Fibroblast of peridontal ligament (primary cell): Measurements from ENCODE around the gene LYPD4.
A peak's percentile ranks its signal among the peaks of the same experiment; 100 is the strongest.

Experiments
- DNase-seq: peaks from one replicate; pipeline ENCODE4 v3.0.0-alpha.2; 2010; ENCODE audit errors: extremely low read depth

LYPD4 gene

DNA sequence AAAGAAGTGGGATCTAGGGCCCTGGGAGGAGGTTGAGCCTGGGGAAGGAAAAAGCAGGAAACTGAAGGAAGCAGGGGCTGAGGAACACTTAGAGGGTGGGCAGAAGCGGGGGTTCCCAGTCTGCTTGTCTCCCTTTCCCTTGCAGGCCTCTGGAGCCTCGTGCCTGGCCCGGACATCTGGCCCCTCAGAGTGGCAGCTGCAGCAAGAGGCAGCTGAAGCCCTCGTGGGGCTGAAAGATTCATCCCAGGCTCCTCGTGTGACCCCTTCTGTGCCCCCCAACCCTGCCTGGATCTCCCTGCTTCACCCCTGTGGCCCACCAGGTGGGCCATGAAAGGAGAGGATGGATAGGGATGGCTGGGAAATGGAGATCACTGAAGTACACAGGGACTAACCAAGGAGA lies 5.9 kb upstream of the LYPD4 start:
- no peak for DNase-seq

DNA sequence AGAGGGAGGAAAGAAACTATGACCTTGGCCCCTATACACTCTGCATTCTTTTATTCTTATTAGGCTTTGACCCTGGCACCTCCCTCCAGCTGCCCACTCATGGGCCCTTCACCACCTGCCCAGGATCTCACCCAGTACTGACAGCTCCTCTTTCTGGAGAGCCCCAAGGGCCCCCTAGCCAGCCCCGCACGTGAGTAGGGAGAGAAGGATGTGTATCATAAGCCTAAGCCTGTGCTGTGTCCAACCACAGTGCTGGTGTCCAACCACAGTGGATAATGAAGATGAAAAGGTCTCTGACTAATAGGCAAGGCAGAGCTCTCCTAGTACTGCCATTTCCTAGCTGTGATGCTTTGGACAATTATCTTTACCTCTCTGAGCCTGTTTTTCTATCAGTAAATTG lies 4.6 kb upstream of the LYPD4 start:
- no peak for DNase-seq

DNA sequence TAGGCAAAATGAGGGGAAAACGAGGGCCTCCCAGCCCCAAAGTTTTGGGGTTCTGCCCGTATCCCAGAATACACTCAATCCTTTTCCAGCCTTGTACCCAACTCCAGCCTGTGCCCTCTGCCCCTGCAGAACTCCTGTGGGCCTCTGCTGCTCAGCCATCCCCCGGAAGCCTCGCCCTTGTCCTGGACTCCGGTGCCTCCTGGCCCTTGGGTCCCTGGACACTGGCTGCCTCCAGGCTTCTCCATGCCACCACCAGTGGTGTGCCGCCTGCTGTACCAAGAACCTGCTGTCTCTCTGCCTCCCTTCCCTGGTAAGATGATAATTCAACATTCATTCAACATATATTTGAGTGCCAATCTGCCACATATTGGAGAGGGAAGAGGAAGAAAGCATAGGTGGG lies 4.2 kb upstream of the LYPD4 start:
- no peak for DNase-seq

DNA sequence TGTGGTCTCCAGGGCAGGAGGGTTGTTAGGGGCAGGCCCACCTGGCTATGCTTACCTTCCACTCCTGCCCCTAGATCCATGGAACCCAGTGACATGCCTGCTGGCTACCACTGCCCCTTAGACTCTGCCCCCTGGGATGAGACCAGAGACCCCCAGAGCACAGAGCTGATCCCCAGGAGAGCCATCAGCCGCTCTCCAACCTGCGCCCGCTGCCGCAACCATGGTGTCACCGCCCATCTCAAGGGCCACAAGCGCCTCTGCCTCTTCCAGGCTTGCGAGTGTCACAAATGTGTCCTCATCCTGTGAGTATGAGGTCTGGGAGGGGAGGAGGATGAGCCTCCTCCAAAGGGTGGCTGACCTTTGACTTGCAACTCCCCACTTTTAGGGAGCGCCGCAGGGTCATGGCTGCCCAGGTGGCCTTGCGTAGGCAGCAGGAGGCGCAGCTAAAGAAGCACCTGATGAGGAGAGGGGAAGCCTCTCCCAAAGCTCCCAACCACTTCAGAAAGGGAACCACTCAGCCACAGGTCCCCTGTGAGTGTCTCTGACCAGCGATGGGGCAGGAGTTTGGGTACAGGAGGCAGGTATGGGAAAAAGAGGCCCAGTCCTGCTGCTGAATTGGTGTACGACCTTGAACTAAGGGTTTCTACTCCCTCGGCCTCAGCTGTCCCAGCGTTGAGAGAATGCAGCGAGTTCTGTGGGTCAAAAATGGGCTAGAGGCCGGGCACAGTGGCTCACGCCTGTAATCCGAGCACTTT lies 3.0 kb upstream of the LYPD4 start:
- no peak for DNase-seq

DNA sequence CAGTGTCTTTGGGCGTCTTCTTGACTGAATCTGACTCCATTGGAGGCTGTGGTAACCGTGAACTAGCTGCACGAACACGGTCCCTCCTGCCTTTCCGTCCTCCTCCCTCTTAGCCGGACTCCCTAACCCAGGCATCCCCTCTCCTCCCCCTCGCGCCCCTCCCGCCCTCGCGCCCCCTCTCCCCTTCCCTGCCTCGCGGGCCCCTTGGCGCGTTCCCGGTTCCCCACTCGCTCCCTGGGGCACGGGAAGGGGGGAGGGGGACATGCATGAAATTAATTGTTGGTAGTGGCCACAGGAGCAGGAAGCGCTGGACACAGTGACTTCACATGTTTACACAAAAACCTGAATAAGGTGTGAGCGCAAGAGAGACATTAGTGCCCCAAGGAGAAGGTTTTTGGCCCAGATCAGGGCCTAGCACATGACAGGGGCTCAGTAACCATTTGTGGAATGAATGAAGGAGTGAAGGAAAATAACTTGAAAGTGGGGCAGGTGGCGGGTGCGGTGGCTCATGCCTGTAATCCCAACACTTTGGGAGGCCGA lies 638 bp upstream of the LYPD4 start:
- no peak for DNase-seq

DNA sequence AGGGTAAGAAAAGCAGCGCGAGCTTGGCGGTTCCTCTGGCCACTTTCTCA lies 343 bp upstream of the LYPD4 start, which contains the start of gene DMRTC2:
Gene DMRTC2, plus strand, starts transcription at position 42 of the 50 bp plus-strand sequence. CDS start 2,387 bp downstream, outside the sequence.
- no peak for DNase-seq

DNA sequence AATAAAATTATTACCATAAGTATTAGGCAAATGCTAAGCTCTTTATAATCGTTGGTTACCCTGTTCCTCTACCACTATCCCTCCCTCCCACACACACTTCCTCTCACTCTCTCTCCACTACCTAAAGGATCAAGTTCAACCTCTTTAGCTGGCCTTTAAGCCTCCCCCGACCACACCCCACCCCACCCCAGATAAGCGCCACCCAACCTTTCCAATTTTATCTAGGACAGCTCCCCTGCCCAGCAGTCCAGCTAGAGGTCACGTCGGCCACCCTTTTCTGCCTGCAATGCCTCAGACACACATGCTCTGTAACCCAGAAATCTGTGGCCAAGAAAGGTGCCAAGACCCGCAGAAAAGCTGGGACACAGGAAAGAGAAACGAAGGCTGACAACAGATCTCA lies 1.1 kb downstream of the LYPD4 start:
- no peak for DNase-seq

DNA sequence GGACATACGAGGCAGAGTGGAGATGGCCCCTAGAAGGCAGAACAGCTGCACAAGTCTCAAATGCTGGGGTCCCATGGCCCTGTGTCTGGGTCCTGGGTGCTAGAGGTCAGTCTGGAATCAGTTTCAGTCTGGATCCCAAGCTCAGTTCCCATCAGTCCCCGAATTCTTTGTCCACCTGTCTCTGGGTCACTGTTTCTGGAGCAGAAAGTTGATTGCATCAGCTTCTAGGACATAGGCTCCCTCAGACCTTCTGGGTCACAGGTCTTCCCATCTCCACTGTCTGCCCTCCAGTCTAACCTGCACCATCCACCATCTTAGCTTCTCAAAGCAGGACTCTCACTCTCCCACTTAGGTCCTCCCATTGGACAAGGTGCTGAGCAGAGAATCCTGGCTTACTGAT lies 5.3 kb downstream of the LYPD4 start:
- no peak for DNase-seq

DNA sequence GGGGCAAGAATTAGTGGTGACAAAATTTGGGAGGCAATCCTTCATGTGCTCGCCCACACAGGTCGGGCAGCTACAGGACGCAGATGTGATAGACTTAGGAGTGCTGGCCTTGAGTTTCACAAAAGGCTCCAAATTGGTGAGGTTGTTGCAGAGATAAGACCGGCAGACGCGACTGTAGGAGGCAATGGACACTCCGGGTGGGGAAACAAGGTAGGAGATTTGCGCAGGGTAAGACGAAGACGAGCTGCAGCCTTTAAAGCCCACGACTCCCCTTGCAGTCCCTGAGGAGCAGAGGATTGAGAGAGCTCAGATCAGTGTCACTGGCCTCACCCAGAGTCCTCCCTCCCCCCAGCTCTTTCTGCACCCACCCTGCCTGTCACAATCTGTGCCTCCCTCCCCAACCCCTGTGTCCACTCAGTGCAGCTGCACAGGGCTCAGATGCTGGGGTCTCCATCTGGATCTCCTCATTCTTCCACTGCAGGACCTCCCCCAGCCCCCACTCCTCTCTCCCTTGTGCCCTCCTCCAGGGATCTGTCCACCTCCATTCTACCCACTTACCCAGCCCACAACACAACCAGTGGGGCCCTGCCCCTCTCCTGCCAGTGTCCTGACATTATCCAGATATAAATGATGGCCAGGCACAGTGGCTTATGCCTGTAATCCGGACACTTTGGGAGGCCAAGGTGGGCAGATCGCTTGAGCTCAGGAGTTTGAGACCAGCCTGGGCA lies 6.3 kb downstream of the LYPD4 start:
- no peak for DNase-seq

DNA sequence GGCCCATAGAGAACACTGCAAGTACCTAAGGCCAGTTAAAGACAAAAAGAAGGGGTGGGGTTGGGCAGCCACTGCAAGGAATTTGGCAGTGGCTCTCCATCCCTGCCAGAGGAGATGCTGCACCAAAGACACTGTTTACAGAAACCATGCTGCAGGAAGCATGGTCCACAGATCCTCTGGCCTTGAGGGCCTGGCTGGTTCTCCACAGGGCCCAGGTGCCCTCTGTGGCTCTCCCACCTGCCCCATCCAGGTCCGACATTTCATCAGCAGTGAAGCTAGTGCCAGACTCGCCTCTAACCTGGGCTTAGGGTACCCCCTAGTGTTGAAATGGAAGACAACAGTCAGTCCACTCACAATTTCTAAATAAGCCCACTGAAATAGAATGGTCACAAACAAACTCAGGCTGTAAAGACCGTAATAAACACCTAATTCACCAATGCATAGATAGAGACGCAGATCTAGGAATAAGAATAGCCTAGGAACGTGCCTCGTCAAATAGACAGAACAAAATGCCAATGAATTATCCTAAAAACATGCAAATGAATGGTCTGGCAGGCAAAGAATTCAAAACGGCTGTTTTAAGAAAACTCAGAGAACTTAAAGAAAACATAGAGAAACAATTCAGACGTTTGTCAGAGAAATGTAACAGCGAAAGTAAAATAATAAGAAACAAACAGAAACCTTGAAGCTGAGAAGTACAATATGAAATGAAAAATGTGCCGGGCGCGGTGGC lies 23.3 kb downstream of the LYPD4 start:
- peak; percentile 19 for DNase-seq

DNA sequence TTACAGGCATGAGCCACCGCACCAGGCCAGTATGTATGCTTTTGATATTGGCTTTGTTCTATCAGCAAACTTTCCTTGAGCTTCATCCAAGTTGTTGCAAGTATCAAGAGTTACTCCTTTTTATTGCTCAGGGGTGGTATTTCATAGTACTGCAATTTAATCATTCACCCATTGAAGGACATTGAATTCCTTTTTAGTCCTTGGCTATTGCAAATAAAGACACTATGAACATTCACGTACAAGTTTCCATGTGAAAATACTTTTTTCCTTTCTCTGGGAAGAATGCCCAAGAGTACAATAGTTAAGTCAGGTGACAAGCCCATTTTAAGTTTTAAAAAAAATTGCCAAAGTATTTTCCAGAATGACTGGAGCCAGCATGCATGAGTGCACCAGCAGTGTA lies 27.7 kb downstream of the LYPD4 start:
- no peak for DNase-seq

DNA sequence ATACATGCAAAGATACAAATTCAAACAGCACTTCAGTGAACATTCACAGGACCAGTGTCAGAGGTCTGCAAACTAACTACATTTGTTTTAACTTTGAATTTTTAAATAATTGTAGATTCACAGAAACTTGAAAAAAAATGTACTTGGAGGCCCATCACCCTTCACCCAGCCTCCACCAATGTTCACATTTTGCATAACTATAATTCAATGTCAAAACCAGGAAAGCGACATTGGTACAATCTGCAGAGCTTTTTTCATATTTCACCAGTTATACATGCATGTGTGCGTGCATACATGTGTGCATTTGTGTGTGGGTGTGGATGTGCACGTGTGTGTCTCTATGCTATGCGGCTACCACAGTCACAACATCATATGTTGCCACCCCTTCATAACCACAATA lies 29.2 kb downstream of the LYPD4 start:
- DNase-seq = no peak

DNA sequence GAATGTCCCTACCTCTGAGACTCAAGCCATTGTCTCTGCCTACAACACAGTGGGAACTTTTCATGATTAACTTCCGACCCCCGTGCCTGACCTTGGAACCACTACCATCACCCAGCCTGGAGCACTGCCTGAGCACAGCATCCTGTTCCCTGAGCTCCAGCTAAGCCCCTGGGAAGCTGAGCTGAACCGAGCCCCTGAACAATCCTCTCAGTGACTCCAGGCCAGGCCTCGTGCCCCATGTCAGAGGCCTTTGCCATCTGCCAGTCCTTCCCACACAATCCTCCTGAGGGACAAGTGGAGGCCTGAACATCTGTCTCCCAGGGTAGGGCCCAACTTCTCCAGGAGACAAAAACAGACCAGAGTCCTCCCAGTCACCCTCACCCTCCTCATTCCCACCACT lies 30.6 kb downstream of the LYPD4 start:
- DNase-seq = no peak

DNA sequence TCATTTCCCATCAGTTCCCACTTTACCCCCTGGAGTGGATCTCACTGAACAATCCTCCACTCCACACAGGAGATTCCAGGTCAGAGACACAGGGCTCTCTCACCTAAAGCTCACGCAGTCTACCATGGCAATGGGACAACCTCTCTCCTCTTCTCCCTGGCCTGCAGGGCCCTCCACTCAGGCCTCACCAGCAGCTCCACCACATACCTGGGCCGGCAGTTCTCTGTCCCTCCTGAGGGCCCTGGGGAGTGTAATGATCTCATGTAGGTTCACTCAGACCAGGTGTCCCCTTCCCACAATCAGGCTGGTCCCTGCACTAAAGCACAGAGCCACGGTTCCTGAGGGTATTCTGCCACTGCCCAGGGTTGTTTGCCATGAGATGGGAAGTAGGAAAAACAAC lies 32.5 kb downstream of the LYPD4 start:
- no peak for DNase-seq

DNA sequence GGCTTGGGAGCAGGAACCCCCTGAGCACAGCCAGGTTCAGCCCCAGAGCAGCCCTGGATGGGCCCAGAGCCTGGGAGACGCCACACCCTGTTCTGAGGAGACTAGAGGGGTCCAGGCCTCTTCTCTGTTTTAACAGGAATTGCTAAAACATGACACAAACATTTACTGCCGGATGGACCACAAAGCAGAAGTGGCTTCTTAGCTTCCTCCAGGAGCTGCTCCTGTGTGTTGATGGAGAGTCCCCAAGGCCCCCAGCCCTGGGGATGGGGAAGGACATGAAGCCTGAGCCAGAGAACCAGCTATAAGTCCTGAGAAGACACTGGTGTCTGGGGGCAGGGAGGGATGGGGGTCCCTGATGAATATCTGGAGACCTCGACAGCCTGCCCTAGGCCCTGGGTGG lies 33.4 kb downstream of the LYPD4 start:
- DNase-seq = no peak

DNA sequence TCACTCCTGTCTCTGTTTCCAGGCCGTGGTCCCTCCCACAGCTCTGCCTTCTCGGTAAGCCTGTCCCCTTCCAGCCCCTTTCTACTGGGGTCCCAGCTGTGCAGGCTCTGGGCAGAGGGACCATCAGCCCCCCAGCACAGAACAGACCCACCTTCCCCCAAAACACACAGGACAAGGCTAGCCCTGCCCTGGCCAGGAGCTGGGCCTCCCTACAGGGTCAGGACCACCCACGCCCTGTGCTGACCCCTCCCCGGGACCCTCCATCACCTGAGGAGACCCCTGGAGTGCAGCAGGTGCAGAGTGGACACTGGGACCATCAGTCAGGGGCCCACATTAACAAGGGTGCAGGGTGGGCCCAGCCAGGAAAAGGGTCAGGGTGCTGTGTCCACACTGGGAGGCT lies 34.2 kb downstream of the LYPD4 start:
- no peak for DNase-seq

DNA sequence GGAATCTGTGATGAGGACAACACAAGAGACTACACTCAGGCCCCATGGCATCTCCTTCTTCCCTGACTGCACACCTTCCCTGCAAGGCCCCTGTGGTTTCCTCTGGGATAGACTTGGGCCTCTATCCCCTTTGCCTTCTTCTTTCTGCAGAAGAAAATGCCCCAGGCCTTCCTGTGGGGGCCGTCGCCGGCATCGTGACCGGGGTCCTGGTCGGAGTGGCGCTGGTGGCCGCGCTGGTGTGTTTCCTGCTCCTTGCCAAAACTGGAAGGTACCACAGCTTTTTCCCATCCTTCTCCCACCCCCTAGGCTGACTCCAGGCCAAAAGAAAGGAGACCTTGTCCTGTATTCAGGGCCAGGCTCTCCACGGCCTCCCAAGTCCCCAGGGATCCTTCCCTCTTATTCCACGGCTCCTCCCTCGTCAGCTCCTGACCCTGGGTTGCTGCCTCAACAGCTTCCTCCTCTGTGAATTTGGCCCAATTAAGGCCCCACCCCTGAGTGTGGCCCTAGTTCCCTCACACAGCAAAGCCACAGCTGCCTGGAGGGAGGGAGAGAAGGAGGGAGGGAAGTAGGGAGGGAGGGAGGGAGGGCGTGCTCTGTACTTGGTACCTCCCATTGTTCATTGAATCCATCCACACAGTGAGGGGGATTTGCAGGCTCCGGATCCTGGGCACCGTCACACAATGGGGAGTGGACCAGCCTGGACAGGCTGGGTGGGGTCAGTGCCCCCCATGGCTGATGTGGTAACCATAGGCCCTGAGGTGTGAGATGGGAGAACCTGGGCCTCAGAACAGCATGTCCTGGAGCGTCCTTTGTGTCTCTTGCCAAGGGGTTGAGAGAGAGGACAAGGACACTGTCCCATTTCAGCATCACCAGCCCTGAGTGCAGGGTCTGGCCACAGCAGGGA lies 35.6 kb downstream of the LYPD4 start:
- no peak for DNase-seq

DNA sequence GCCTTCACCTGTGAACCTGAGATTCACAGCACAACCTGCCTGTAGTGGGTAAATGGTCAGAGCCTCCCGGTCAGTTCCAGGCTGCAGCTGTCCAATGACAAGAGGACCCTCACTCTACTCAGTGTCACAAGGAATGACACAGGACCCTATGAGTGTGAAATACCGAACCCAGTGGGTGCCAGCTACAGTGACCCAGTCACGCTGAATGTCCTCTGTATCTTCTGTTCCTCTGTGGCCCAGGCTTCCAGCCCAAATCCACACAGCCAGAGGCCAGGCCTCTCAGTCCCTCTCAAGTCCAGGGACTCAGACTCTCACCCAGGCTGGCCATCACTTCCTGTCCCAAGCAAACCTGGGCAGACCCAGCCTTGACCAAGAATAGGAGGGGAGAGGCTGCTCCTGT lies 37.3 kb downstream of the LYPD4 start:
- no peak for DNase-seq

DNA sequence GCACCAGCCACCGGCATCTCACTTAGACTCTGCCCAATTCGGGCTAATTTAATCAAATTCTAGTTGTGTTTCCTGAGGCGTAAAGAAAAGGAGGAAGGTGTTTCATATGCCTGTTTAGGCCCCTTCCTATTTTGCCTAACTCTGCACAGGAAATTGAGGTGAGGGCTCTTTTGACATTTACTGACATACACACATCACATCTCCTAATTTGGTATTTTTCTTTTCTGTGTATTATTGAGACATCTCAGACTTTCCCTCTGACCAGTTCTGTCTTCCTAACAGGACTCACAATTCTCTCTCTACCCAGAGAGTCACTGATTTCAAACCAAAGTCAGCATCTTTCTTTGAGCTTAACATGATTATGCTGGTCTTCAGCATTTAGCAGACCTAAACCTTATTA lies 40.1 kb downstream of the LYPD4 start:
- no peak for DNase-seq

DNA sequence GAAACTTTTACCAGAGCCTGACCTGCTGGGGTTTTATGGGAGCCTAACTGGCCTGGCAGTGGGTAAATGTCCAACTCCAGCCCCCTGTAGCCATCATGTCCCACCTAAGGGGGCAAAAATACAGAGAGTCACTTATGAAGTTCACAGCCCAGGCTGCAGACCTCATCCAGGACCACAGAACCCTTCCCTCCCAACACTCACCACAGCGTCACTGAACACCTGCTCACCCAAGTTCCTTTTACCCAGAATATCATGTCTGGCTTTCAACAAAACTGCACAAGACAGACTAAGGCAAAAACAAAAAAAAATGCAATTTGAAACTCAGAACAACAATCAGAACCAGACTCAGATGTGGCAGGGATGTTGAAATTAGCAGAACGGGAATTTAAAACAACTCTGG lies 41.7 kb downstream of the LYPD4 start:
- no peak for DNase-seq

DNA sequence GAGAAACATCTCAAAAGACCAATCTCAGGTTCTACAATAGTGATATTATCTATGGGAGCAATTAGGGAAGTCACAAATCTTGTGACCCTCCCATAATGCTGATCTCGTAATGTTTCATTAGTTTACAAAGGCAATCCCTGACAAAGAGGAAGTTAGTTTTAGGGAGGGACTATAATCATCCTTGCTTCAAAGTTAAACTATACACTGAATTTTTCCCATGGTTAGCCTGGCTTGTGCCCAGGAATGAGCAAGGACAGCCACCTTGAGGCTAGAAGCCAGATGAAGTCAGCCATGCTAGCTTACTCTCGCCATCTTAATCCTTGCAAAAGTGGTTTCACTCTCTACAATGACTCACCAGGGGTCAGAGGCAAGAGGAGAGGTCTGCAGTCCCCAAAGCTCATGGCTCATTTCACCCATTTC lies 42.7 kb downstream of the LYPD4 start:
- DNase-seq = peak; percentile 3

DNA sequence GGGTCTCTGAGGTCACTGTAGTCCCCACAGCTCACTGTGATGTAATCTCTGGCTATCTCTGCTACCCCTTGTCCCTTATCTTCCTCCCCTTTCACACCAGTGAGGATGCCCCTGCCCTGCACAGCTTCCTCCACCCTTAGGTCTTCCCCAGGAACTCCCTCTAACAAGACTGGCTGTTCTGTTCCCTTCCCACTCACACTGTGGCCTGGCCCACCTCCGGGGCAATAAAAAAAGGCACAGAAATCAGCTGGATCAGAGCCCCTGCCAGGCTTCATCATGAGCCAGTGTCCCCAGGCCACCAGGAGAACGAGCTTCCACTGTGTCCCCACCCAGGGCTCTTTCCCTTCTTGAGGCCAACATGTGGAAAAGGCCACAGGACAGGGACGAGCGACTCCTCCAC lies 43.5 kb downstream of the LYPD4 start:
- DNase-seq = no peak
